WTC11 (cell line): Measurements from ENCODE around the gene RAD18. TPM values are rescaled to one million over a fixed set of nuclear protein-coding genes. Genes with fewer than 3 reads are reported as not detected.

Experiments
- ATAC-seq: fragments of 200-7000 bp; cut with Tn5 transposase; 2 replicates; pipeline ENCODE4 v1.10.0; 2021; ENCODE audit warnings: mild to moderate bottlenecking, moderate library complexity
- CTCF ChIA-PET: fragments of 300-600 bp; sonication (Branson Sonifier 250); formaldehyde crosslinking; loops from one replicate; lab custom pipeline; 2021; ENCODE audit warnings: antibody characterized with exemption; lab: Charles Lee
- POLR2A ChIA-PET: fragments of 350-600 bp; sonication (Branson Sonifier 250); formaldehyde crosslinking; loops from one replicate; lab custom pipeline; 2021; ENCODE audit warnings: antibody characterized with exemption; lab: Charles Lee
- DNase-seq: peaks from one replicate; pipeline ENCODE4 v3.0.0; 2021; ENCODE audit warnings: low spot score
- H3K27ac Mint-ChIP-seq: 2 replicates; pipeline ENCODE4 v1.8.0; 2021; ENCODE audit warnings: mixed read lengths
- H3K27me3 Mint-ChIP-seq: 2 replicates; pipeline ENCODE4 v1.8.0; 2021; ENCODE audit warnings: low read depth, mild to moderate bottlenecking, moderate library complexity, mixed read lengths
- H3K36me3 Mint-ChIP-seq: 2 replicates; pipeline ENCODE4 v1.8.0; 2021; ENCODE audit warnings: mixed read lengths
- H3K4me1 Mint-ChIP-seq: 2 replicates; pipeline ENCODE4 v1.8.0; 2022; ENCODE audit warnings: mixed read lengths
- H3K4me3 Mint-ChIP-seq: 2 replicates; pipeline ENCODE4 v1.8.0; 2021; ENCODE audit warnings: mild to moderate bottlenecking, moderate library complexity, mixed read lengths
- H3K9me3 Mint-ChIP-seq: 2 replicates; pipeline ENCODE4 v1.8.0; 2021; ENCODE audit warnings: mixed read lengths
- ARID4B ChIP-seq: sonication (generic); formaldehyde crosslinking; IDR thresholded peaks from 2 replicates; pipeline ENCODE4 v1.8.0; 2023; ENCODE audit warnings: missing genetic modification reagents, mild to moderate bottlenecking, borderline replicate concordance
- ATF1 ChIP-seq: sonication (generic); formaldehyde crosslinking; IDR thresholded peaks from 2 replicates; pipeline ENCODE4 v1.8.1; 2023; ENCODE audit warnings: mild to moderate bottlenecking, moderate library complexity, missing genetic modification reagents
- ATF6 ChIP-seq: sonication (generic); formaldehyde crosslinking; IDR thresholded peaks from 2 replicates; pipeline ENCODE4 v1.8.1; 2023; ENCODE audit warnings: mild to moderate bottlenecking, missing genetic modification reagents
- E2F4 ChIP-seq: sonication (generic); formaldehyde crosslinking; IDR thresholded peaks from 2 replicates; pipeline ENCODE4 v1.8.1; 2022; ENCODE audit warnings: low read depth, mild to moderate bottlenecking, moderate library complexity, missing genetic modification reagents, borderline replicate concordance
- FOXP1 ChIP-seq: sonication (generic); formaldehyde crosslinking; IDR thresholded peaks from 2 replicates; pipeline ENCODE4 v1.8.0; 2022; ENCODE audit warnings: missing genetic modification reagents, mild to moderate bottlenecking, moderate library complexity, borderline replicate concordance
- HMGXB4 ChIP-seq: sonication (generic); formaldehyde crosslinking; IDR thresholded peaks from 2 replicates; pipeline ENCODE4 v1.8.1; 2023; ENCODE audit warnings: mild to moderate bottlenecking, moderate library complexity, missing genetic modification reagents
- IRF2 ChIP-seq: sonication (generic); formaldehyde crosslinking; IDR thresholded peaks from 2 replicates; pipeline ENCODE4 v1.8.0; 2022; ENCODE audit warnings: low read depth, missing genetic modification reagents, borderline replicate concordance
- NR2C2 ChIP-seq: sonication (generic); formaldehyde crosslinking; IDR thresholded peaks from 2 replicates; pipeline ENCODE4 v1.8.0; 2022; ENCODE audit warnings: mild to moderate bottlenecking, missing genetic modification reagents
- NR3C1 ChIP-seq: sonication (generic); formaldehyde crosslinking; conservative IDR thresholded peaks from 2 replicates; pipeline ENCODE4 v1.8.1; 2023; ENCODE audit warnings: low read depth, mild to moderate bottlenecking, missing genetic modification reagents
- PRDM15 ChIP-seq: sonication (generic); formaldehyde crosslinking; IDR thresholded peaks from 2 replicates; pipeline ENCODE4 v1.8.0; 2022; ENCODE audit warnings: missing genetic modification reagents
- PRRX2 ChIP-seq: fragments of 250-450 bp; sonication (Bioruptor Pico); IDR thresholded peaks from 2 replicates; pipeline ENCODE4 v1.8.0; 2021; ENCODE audit warnings: mild to moderate bottlenecking
- RELA ChIP-seq: sonication (generic); formaldehyde crosslinking; IDR thresholded peaks from 2 replicates; pipeline ENCODE4 v1.8.1; 2022; ENCODE audit warnings: missing genetic modification reagents, mild to moderate bottlenecking, borderline replicate concordance
- SOX15 ChIP-seq: fragments of 250-450 bp; sonication (Bioruptor Pico); IDR thresholded peaks from 2 replicates; pipeline ENCODE4 v1.9.0; 2021; ENCODE audit warnings: mild to moderate bottlenecking
- TEAD1 ChIP-seq: sonication (generic); formaldehyde crosslinking; IDR thresholded peaks from 2 replicates; pipeline ENCODE4 v1.8.0; 2022; ENCODE audit warnings: mild to moderate bottlenecking, missing genetic modification reagents
- TP53 ChIP-seq: sonication (generic); formaldehyde crosslinking; IDR thresholded peaks from 2 replicates; pipeline ENCODE4 v1.8.1; 2023; ENCODE audit warnings: mild to moderate bottlenecking, missing genetic modification reagents
- total RNA-seq: library from RNA; stranded (reverse); gene quantifications from 3 replicates; pipeline ENCODE4 v1.2.3, GENCODE V29; 2021
- TF ChIP-seq, protein P1 (sequence below): sonication (generic); formaldehyde crosslinking; IDR thresholded peaks from 2 replicates; pipeline ENCODE4 v1.8.1; 2023; ENCODE audit warnings: mild to moderate bottlenecking, missing genetic modification reagents, moderate library complexity
- TF ChIP-seq, protein P2 (sequence below): fragments of 250-450 bp; sonication (Bioruptor Pico); IDR thresholded peaks from 2 replicates; pipeline ENCODE4 v1.9.0; 2021; ENCODE audit warnings: mild to moderate bottlenecking
- TF ChIP-seq, protein P3 (sequence below): sonication (generic); formaldehyde crosslinking; IDR thresholded peaks from 2 replicates; pipeline ENCODE4 v1.8.0; 2023; ENCODE audit warnings: mild to moderate bottlenecking, missing genetic modification reagents

The RAD18 gene
- total RNA-seq, 1 experiment from 2014 or later, result 24.4 TPM

DNA sequence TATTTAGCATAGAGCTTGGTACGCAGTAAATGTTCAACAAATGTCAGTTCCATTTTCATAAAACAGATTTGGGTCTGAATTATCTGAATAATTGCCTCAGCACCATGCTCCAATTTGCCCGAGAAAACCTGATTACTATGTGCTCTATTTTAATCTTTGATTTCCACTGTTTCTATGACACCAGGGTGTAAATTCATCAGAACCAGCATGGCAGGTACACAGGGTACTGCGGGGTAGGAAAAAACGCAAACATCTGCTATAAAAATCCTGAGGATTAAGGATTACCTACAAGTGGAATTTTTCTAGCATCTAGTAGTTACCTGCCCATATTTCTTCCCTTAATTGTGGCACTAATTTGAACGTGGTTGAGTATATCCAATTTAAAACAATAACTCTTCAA lies 70.3 kb downstream of the RAD18 start (continued):
- TF ChIP-seq ATF1 (no peak), E2F4 (CRISPR knock-in tag) (no peak), PRRX2 (CRISPR knock-in tag) (no peak), SOX15 (CRISPR knock-in tag) (no peak)
- TF ChIP-seq, protein P1, sequence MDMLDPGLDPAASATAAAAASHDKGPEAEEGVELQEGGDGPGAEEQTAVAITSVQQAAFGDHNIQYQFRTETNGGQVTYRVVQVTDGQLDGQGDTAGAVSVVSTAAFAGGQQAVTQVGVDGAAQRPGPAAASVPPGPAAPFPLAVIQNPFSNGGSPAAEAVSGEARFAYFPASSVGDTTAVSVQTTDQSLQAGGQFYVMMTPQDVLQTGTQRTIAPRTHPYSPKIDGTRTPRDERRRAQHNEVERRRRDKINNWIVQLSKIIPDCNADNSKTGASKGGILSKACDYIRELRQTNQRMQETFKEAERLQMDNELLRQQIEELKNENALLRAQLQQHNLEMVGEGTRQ (CRISPR knock-in tag), result no peak
- TF ChIP-seq, protein P2, sequence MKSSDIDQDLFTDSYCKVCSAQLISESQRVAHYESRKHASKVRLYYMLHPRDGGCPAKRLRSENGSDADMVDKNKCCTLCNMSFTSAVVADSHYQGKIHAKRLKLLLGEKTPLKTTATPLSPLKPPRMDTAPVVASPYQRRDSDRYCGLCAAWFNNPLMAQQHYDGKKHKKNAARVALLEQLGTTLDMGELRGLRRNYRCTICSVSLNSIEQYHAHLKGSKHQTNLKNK (CRISPR knock-in tag), result no peak

DNA sequence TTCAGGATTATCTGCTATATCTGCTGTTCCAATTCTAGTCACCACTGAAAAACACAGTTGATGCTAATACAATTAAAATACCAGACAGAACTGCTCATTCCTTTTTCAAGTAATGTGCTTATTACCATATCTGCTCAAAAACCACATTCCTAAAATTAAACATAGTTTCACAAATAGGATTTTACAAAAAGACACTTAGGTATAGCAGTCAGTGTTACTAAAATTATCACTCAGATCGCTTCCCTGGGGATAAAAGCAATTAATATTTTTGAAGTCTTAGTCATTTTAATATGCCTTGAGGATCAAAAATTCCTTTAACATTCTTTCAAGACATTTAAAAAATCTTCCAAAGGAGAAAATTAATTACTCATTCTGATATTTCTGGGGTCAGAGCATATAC lies 71.5 kb downstream of the RAD18 start:
- H3K4me1 Mint-ChIP-seq, result peaks cover 3% of the 10 kb centered on the region; the same call in 1 of the 2 replicates
- TF ChIP-seq NR3C1 (no peak), ATF6 (no peak), RELA (CRISPR knock-in tag) (no peak), NR2C2 (CRISPR knock-in tag) (no peak), IRF2 (no peak), PRDM15 (no peak), FOXP1 (CRISPR knock-in tag) (no peak), HMGXB4 (no peak), TEAD1 (CRISPR knock-in tag) (no peak), TP53 (CRISPR knock-in tag) (no peak), ARID4B (CRISPR knock-in tag) (no peak)
- TF ChIP-seq, protein P3, sequence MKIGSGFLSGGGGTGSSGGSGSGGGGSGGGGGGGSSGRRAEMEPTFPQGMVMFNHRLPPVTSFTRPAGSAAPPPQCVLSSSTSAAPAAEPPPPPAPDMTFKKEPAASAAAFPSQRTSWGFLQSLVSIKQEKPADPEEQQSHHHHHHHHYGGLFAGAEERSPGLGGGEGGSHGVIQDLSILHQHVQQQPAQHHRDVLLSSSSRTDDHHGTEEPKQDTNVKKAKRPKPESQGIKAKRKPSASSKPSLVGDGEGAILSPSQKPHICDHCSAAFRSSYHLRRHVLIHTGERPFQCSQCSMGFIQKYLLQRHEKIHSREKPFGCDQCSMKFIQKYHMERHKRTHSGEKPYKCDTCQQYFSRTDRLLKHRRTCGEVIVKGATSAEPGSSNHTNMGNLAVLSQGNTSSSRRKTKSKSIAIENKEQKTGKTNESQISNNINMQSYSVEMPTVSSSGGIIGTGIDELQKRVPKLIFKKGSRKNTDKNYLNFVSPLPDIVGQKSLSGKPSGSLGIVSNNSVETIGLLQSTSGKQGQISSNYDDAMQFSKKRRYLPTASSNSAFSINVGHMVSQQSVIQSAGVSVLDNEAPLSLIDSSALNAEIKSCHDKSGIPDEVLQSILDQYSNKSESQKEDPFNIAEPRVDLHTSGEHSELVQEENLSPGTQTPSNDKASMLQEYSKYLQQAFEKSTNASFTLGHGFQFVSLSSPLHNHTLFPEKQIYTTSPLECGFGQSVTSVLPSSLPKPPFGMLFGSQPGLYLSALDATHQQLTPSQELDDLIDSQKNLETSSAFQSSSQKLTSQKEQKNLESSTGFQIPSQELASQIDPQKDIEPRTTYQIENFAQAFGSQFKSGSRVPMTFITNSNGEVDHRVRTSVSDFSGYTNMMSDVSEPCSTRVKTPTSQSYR (CRISPR knock-in tag), result no peak

More for the DNA sequence above, 71.5 kb downstream of the RAD18 start:
- Mint-ChIP-seq H3K27me3 (no peaks in the 10 kb centered on the region), H3K27ac (no peak overlapping the region), H3K9me3 (no peaks in the 10 kb centered on the region), H3K36me3 (peaks cover 11% of the 10 kb centered on the region; the same call in 1 of the 2 replicates), H3K4me3 (no peak overlapping the region)
- ChIA-PET POLR2A (no interaction called here), CTCF (interaction anchor here (2.3 kb wide), 1 partner anchor 122 kb away, joined by 6 read pairs; the partner anchor contains the start of gene OXTR)
- ATAC-seq (no peak), DNase-seq (no peak)
